ENCODE measurements around the gene NBPF9.
"Not testable (repeated sequence)": the region's sequence is repeated elsewhere in the genome, so short reads cannot be mapped to it uniquely, and the experiment has no call there.

GRCh38 chr1:149064611-149065010 lies 38.7 kb downstream of the NBPF9 start:
- not testable (repeated sequence) for TF ChIP-seq PATZ1 (CRISPR knock-in tag; IDR thresholded peaks at IDR 0.05; ENCODE audit: borderline replicate concordance); RARB (CRISPR knock-in tag; IDR thresholded peaks at IDR 0.05); BACH2 (CRISPR knock-in tag; IDR thresholded peaks at IDR 0.05; ENCODE audit: borderline replicate concordance); ZC3H10 (CRISPR knock-in tag; IDR thresholded peaks at IDR 0.05); ZFP30 (CRISPR knock-in tag; IDR thresholded peaks at IDR 0.05); ISL1 (CRISPR knock-in tag; IDR thresholded peaks at IDR 0.05); PPARA (CRISPR knock-in tag; IDR thresholded peaks at IDR 0.05; ENCODE audit: borderline replicate concordance); GLIS3 (CRISPR knock-in tag; IDR thresholded peaks at IDR 0.05); ZNF8 (CRISPR knock-in tag; IDR thresholded peaks at IDR 0.05); ARNTL (CRISPR knock-in tag; IDR thresholded peaks at IDR 0.05; ENCODE audit: borderline replicate concordance, low read depth); TSHZ2 (CRISPR knock-in tag; IDR thresholded peaks at IDR 0.05); ZFP3 (CRISPR knock-in tag; IDR thresholded peaks at IDR 0.05); TOX (CRISPR knock-in tag; IDR thresholded peaks at IDR 0.05; ENCODE audit: borderline replicate concordance); POU6F1 (CRISPR knock-in tag; IDR thresholded peaks at IDR 0.05; ENCODE audit: borderline replicate concordance, low read depth)
